Neural cell (in vitro differentiated cells): ENCODE results near the gene ETV3L.

ENCODE experiments used
- EP300 ChIP-seq: fragments of 450-650 bp; conservative IDR thresholded peaks from 2 replicates; pipeline ENCODE4 v1.6.1; 2014; ENCODE audit warnings: antibody characterized with exemption, mild to moderate bottlenecking, moderate library complexity; ENCODE audit not compliant: poor library complexity, severe bottlenecking
- EZH2 ChIP-seq: fragments of 200-600, 300-800 bp; shearing (Covaris generic), sonication (generic); IDR thresholded peaks from 2 replicates; pipeline ENCODE4 v1.6.1; 2014; ENCODE audit warnings: antibody characterized with exemption, low read length, borderline replicate concordance, mild to moderate bottlenecking; ENCODE audit not compliant: insufficient read depth, poor library complexity, severe bottlenecking
- POLR2AphosphoS5 ChIP-seq: IDR thresholded peaks from 2 replicates; pipeline ENCODE4 v1.6.1; 2012
- SMC3 ChIP-seq: fragments of 450-650 bp; conservative IDR thresholded peaks from 2 replicates; pipeline ENCODE4 v1.6.1; 2014; ENCODE audit warnings: antibody characterized with exemption, mild to moderate bottlenecking, moderate library complexity; ENCODE audit not compliant: poor library complexity
- TF ChIP-seq, protein P1 (sequence below): fragments of 450-650 bp; IDR thresholded peaks from 2 replicates; pipeline ENCODE4 v1.5.1; 2014; ENCODE audit warnings: antibody characterized with exemption, mild to moderate bottlenecking, moderate library complexity; ENCODE audit not compliant: poor library complexity, severe bottlenecking
- TF ChIP-seq, protein P2 (sequence below): IDR thresholded peaks from 2 replicates; pipeline ENCODE4 v1.6.1; 2012; ENCODE audit warnings: borderline replicate concordance

DNA sequence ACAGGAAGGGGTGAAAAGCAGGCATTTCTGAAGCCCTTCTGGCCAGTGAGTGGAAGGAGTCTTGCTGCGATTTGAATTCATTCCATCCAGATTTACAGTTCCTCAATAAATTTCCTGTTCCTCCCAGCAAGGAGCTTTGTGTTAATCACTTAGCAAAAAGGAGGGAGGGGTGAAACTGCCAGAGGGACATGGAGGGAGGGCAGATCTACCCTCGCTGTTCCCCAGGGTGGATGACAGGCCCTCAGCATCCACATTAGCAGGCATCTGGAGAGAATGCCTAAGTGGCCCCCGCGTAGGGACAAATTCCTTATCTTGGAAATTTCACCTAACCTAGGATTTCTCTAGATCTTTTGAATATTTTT lies 37.4 kb upstream of the ETV3L start:
- TF ChIP-seq, protein P1, sequence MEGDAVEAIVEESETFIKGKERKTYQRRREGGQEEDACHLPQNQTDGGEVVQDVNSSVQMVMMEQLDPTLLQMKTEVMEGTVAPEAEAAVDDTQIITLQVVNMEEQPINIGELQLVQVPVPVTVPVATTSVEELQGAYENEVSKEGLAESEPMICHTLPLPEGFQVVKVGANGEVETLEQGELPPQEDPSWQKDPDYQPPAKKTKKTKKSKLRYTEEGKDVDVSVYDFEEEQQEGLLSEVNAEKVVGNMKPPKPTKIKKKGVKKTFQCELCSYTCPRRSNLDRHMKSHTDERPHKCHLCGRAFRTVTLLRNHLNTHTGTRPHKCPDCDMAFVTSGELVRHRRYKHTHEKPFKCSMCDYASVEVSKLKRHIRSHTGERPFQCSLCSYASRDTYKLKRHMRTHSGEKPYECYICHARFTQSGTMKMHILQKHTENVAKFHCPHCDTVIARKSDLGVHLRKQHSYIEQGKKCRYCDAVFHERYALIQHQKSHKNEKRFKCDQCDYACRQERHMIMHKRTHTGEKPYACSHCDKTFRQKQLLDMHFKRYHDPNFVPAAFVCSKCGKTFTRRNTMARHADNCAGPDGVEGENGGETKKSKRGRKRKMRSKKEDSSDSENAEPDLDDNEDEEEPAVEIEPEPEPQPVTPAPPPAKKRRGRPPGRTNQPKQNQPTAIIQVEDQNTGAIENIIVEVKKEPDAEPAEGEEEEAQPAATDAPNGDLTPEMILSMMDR = no peak
- no peak for TF ChIP-seq EP300
- TF ChIP-seq POLR2AphosphoS5 = peak; percentile 7
- TF ChIP-seq SMC3 = no peak
- TF ChIP-seq, protein P2, sequence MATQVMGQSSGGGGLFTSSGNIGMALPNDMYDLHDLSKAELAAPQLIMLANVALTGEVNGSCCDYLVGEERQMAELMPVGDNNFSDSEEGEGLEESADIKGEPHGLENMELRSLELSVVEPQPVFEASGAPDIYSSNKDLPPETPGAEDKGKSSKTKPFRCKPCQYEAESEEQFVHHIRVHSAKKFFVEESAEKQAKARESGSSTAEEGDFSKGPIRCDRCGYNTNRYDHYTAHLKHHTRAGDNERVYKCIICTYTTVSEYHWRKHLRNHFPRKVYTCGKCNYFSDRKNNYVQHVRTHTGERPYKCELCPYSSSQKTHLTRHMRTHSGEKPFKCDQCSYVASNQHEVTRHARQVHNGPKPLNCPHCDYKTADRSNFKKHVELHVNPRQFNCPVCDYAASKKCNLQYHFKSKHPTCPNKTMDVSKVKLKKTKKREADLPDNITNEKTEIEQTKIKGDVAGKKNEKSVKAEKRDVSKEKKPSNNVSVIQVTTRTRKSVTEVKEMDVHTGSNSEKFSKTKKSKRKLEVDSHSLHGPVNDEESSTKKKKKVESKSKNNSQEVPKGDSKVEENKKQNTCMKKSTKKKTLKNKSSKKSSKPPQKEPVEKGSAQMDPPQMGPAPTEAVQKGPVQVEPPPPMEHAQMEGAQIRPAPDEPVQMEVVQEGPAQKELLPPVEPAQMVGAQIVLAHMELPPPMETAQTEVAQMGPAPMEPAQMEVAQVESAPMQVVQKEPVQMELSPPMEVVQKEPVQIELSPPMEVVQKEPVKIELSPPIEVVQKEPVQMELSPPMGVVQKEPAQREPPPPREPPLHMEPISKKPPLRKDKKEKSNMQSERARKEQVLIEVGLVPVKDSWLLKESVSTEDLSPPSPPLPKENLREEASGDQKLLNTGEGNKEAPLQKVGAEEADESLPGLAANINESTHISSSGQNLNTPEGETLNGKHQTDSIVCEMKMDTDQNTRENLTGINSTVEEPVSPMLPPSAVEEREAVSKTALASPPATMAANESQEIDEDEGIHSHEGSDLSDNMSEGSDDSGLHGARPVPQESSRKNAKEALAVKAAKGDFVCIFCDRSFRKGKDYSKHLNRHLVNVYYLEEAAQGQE = no peak
- TF ChIP-seq EZH2 = no peak
